Measurements from ENCODE around the gene CFLAR.

- TF ChIP-seq CTCF (IDR thresholded peaks at IDR 0.05; ENCODE audit: insufficient read depth, low read depth, low read length) (no peak), EZH2 (IDR thresholded peaks at IDR 0.05; ENCODE audit: insufficient read depth, low read length) (no peak)
Observed at GRCh38 chr2:201111096-201111495, 4.9 kb upstream of the CFLAR start.

All from astrocyte (in vitro differentiated cells and primary cell).